HCT116 (cell line): ENCODE data around the gene CSRNP2. TPM values are rescaled to one million over a fixed set of nuclear protein-coding genes. Genes with fewer than 3 reads are reported as not detected.

Experiments used
- ATAC-seq: fragments of 200-7000 bp; cut with Tn5 transposase; 2 replicates; pipeline ENCODE4 v1.9.1; 2020; ENCODE audit warnings: mild to moderate bottlenecking, moderate library complexity
- BruUV-seq: library from RNA; stranded (reverse); fragments of 400-500 nt; replicated peaks from 2 replicates; lab custom pipeline; 2021; lab: Mats Ljungman, UMichigan
- CTCF ChIA-PET: fragments of 300-600 bp; sonication (Branson Sonifier 250); formaldehyde crosslinking; loops from one replicate; lab custom pipeline; 2021; ENCODE audit warnings: antibody characterized with exemption; lab: Charles Lee
- POLR2A ChIA-PET: fragments of 300-600, 350-600 bp; sonication (Branson Sonifier 250); formaldehyde crosslinking; loops from one replicate; lab custom pipeline; 2021; ENCODE audit warnings: antibody characterized with exemption; lab: Charles Lee
- RAD21 ChIA-PET, 2 experiments: fragments of 300-600 bp; sonication (Branson Sonifier 250); formaldehyde crosslinking; loops; one replicate each; lab custom pipeline; 2023; ENCODE audit warnings: low total read pairs in 2 of 2; ENCODE audit not compliant: uncharacterized antibody in 2 of 2, unreplicated experiment in 2 of 2, low non-redundant PET in 1 of 2; lab: Charles Lee
- DNase-seq: peaks from one replicate; pipeline ENCODE4 v3.0.0-alpha.2; 2010; ENCODE audit warnings: low read depth, low spot score
- H2AFZ ChIP-seq: fragments of 200-600 bp; shearing (Covaris generic), sonication (generic); 2 replicates; pipeline ENCODE4 v1.6.1; 2017; ENCODE audit warnings: low read depth, mixed run types, mixed read lengths, antibody characterized with exemption, low read length; ENCODE audit not compliant: poor library complexity, severe bottlenecking
- H3K27ac ChIP-seq: 2 replicates; pipeline ENCODE4 v1.5.1; 2012; ENCODE audit warnings: low read depth, low read length
- H3K27me3 ChIP-seq: fragments of 200-600 bp; sonication (generic); 2 replicates; pipeline ENCODE4 v1.6.1; 2016; ENCODE audit warnings: mixed run types, low read length, mixed read lengths; ENCODE audit not compliant: insufficient read depth
- H3K36me3 ChIP-seq, 2 experiments: fragments of 200-500 bp in 1 of 2; fragments of 200-600 bp in 1 of 2; sonication (Bioruptor generic) in 1 of 2; sonication (generic) in 1 of 2; 2 replicates each; pipeline versions ENCODE4 v1.5.1 to v1.6.1; 2014 to 2016; ENCODE audit warnings: low read length in 2 of 2, inconsistent platforms in 1 of 2, mixed read lengths in 1 of 2, mixed run types in 1 of 2; ENCODE audit not compliant: insufficient read depth in 2 of 2, control insufficient read depth in 1 of 2
- H3K4me1 ChIP-seq, 2 experiments: fragments of 200-600 bp in 1 of 2; sonication (generic) in 1 of 2; 2 replicates each; pipeline versions ENCODE4 v1.5.1 to v1.6.1; 2012 to 2017; ENCODE audit warnings: low read length in 2 of 2, inconsistent platforms in 1 of 2, mild to moderate bottlenecking in 1 of 2, mixed read lengths in 1 of 2, mixed run types in 1 of 2, moderate library complexity in 1 of 2; ENCODE audit not compliant: insufficient read depth in 2 of 2, control insufficient read depth in 1 of 2
- H3K4me2 ChIP-seq: fragments of 200-600 bp; sonication (generic); 2 replicates; pipeline ENCODE4 v1.6.1; 2017; ENCODE audit warnings: mixed run types, low read length, mixed read lengths
- H3K4me3 ChIP-seq, 2 experiments: fragments of 200-600 bp in 1 of 2; sonication (generic) in 1 of 2; replicated peaks in 1 of 2; 2 replicates each; pipeline ENCODE4 v1.5.1; 2011 to 2016; ENCODE audit warnings: low read length in 2 of 2, control low read depth in 1 of 2, low read depth in 1 of 2, mild to moderate bottlenecking in 1 of 2, mixed read lengths in 1 of 2, mixed run types in 1 of 2
- H3K79me2 ChIP-seq: fragments of 200-600 bp; sonication (generic); 2 replicates; pipeline ENCODE4 v1.6.1; 2017; ENCODE audit warnings: mild to moderate bottlenecking, mixed run types, low read length, moderate library complexity, mixed read lengths; ENCODE audit not compliant: insufficient read depth
- H3K9ac ChIP-seq: fragments of 200-600 bp; sonication (generic); 2 replicates; pipeline ENCODE4 v1.6.1; 2016; ENCODE audit warnings: low read length, mixed read lengths
- H3K9me2 ChIP-seq: fragments of 200-600 bp; sonication (generic), shearing (Covaris generic); 2 replicates; pipeline ENCODE4 v1.6.1; 2017; ENCODE audit warnings: mixed run types, mild to moderate bottlenecking, moderate library complexity; ENCODE audit not compliant: insufficient read depth
- H3K9me3 ChIP-seq, 2 experiments: fragments of 200-500 bp in 1 of 2; fragments of 200-600 bp in 1 of 2; sonication (Bioruptor generic) in 1 of 2; sonication (generic) in 1 of 2; 2 replicates each; pipeline ENCODE4 v1.6.1; 2014 to 2017; ENCODE audit warnings: low read length in 2 of 2, mixed read lengths in 2 of 2, inconsistent platforms in 1 of 2, low read depth in 1 of 2, mild to moderate bottlenecking in 1 of 2, mixed run types in 1 of 2, moderate library complexity in 1 of 2; ENCODE audit not compliant: control insufficient read depth in 1 of 2, insufficient read depth in 1 of 2
- H4K20me1 ChIP-seq: fragments of 200-600 bp; sonication (generic), shearing (Covaris generic); 2 replicates; pipeline ENCODE4 v1.6.1; 2017; ENCODE audit warnings: mixed run types, mild to moderate bottlenecking, moderate library complexity; ENCODE audit not compliant: insufficient read depth
- EGR1 ChIP-seq: IDR thresholded peaks from 2 replicates; pipeline ENCODE4 v1.6.1; 2012; ENCODE audit warnings: low read depth
- EZH2phosphoT487 ChIP-seq: fragments of 200-600 bp; IDR thresholded peaks from 2 replicates; pipeline ENCODE4 v1.6.1; 2018; ENCODE audit warnings: antibody characterized with exemption, borderline replicate concordance
- JUND ChIP-seq: IDR thresholded peaks from 2 replicates; pipeline ENCODE4 v1.6.1; 2012
- POLR2AphosphoS5 ChIP-seq: IDR thresholded peaks from 2 replicates; pipeline ENCODE4 v1.6.1; 2011; ENCODE audit warnings: mild to moderate bottlenecking, low read depth, low read length, moderate library complexity
- RAD21 ChIP-seq: IDR thresholded peaks from 2 replicates; pipeline ENCODE4 v1.6.1; 2012; ENCODE audit warnings: low read depth, mild to moderate bottlenecking
- SRF ChIP-seq: IDR thresholded peaks from 2 replicates; pipeline ENCODE4 v1.6.1; 2012; ENCODE audit warnings: low read depth
- YY1 ChIP-seq: IDR thresholded peaks from 2 replicates; pipeline ENCODE4 v1.6.1; 2011; ENCODE audit warnings: low read length, low read depth, moderate library complexity, mild to moderate bottlenecking; ENCODE audit not compliant: insufficient replicate concordance; ENCODE audit errors: extremely low read depth
- ZBTB33 ChIP-seq: IDR thresholded peaks from 2 replicates; pipeline ENCODE4 v1.6.1; 2011; ENCODE audit warnings: mild to moderate bottlenecking, low read length, moderate library complexity; ENCODE audit not compliant: insufficient replicate concordance; ENCODE audit errors: extremely low read depth
- ZNF274 ChIP-seq: fragments of 200-500 bp; sonication (Bioruptor generic); IDR thresholded peaks from 2 replicates; pipeline ENCODE4 v1.6.1; 2014; ENCODE audit warnings: mild to moderate bottlenecking, low read depth, low read length, inconsistent platforms
- intact Hi-C: fragments of 100-400 bp; cut with micrococcal nuclease; formaldehyde crosslinking; loops from 2 replicates; pipeline ENCODE4 v1.10.0; 2022
- total RNA-seq: library from RNA; stranded (reverse); gene quantifications from one replicate; pipeline ENCODE4 v1.2.1, GENCODE V29; 2021; ENCODE audit not compliant: unreplicated experiment
- TF ChIP-seq, protein P1 (sequence below), 3 experiments: fragments of 200-600 bp in 1 of 3; sonication (generic) in 1 of 3; IDR thresholded peaks in 2 of 3; conservative IDR thresholded peaks in 1 of 3; 2 replicates each; pipeline ENCODE4 v1.5.1; 2012 to 2017; ENCODE audit warnings: low read depth in 2 of 3, low read length in 2 of 3, antibody characterized with exemption in 1 of 3, borderline replicate concordance in 1 of 3, control low read depth in 1 of 3, mild to moderate bottlenecking in 1 of 3, mixed read lengths in 1 of 3, mixed run types in 1 of 3, moderate library complexity in 1 of 3; ENCODE audit not compliant: insufficient read depth in 1 of 3

CSRNP2 gene
- total RNA-seq, 1 experiment from 2014 or later = 19.0 TPM

GRCh38 chr12:51085757-51086156 lies 2.4 kb upstream of the CSRNP2 start:
- H3K4me3 ChIP-seq = no peak overlapping the region
- no TSS peak for BruUV-seq
- H3K4me1 ChIP-seq = peaks cover 5 to 13% of the 10 kb centered on the region in 2 experiments; a peak in 3 of 4 replicates
- no peak for TF ChIP-seq EZH2phosphoT487
- no peak for TF ChIP-seq SRF
- TF ChIP-seq ZBTB33 = no peak
- no peak for TF ChIP-seq JUND
- H3K9ac ChIP-seq = no peak overlapping the region
- H3K9me2 ChIP-seq = no peaks in the 10 kb centered on the region
- ATAC-seq = no peak
- no peak for DNase-seq
- ChIA-PET RAD21 (no interaction called here), CTCF (no interaction called here), POLR2A (no interaction called here)
- no peak overlapping the region for H3K27ac ChIP-seq
- H4K20me1 ChIP-seq = no peaks in the 10 kb centered on the region
- H2AFZ ChIP-seq = no peak overlapping the region
- H3K27me3 ChIP-seq = no peaks in the 10 kb centered on the region
- H3K4me2 ChIP-seq = no peak overlapping the region
- intact Hi-C loops = loop anchor here (10.0 kb wide), 1 partner anchor 129 kb away; the partner anchor contains the start of gene POU6F1
- H3K9me3 ChIP-seq = no peaks in the 10 kb centered on the region
- no peaks in the 10 kb centered on the region for H3K36me3 ChIP-seq
- peaks cover 13% of the 10 kb centered on the region; the same call in 1 of the 2 replicates for H3K79me2 ChIP-seq

DNA sequence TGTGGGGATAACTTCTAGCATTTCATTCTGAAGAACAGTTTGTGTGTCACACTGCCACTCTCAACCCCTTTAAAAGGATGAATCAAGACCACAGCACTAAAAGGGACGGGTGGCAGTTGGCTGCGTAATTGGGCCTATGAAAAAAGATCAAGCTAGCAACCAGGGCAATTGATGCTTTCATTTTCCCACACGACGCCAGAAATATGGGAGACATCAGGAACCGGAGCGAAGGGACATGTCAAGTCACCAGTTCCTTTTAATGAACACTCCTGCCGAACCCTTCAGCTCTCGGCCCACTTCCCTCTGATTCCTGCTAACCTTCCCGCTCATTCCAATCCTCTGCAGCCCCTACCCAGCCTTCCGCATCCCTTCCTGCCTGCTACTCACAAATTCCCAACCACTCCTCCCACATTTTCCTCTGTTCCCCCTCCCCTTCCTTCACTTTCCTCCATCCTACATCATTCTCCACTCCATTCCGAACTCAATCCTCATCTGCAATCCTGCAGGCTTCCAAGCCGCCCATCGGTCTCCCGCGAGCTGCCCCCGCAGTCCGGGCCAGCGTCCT lies 753 bp downstream of the CSRNP2 start:
- ChIA-PET POLR2A (interaction anchor here (0.6 to 1.9 kb wide), 9 partner anchors 8 to 997 kb away, joined by 3 to 10 read pairs (median 3); partner anchors contain the start of genes DAZAP2 and POU6F1), RAD21 (no interaction called here), CTCF (interaction anchor here (1.2 kb wide), 1 partner anchor 156 kb away, joined by 3 read pairs; the partner anchor contains the start of gene DAZAP2)
- BruUV-seq = TSS peak; percentile 61
- Histone ChIP-seq H3K4me3 (peak overlapping the region; percentile 85 to 96), H3K9ac (peak overlapping the region; percentile 92), H2AFZ (no peak overlapping the region), H3K4me1 (peaks cover 5 to 13% of the 10 kb centered on the region in 2 experiments; a peak in 3 of 4 replicates), H3K9me3 (no peaks in the 10 kb centered on the region), H4K20me1 (no peaks in the 10 kb centered on the region), H3K9me2 (no peaks in the 10 kb centered on the region), H3K27ac (peak overlapping the region; percentile 63), H3K36me3 (no peaks in the 10 kb centered on the region), H3K79me2 (peaks cover 13% of the 10 kb centered on the region; the same call in 1 of the 2 replicates), H3K27me3 (no peaks in the 10 kb centered on the region), H3K4me2 (peak overlapping the region; percentile 88)
- ATAC-seq = peak; percentile 13; the same call in 1 of the 2 replicates
- DNase-seq = no peak
- intact Hi-C loops = loop anchor here (1.0 to 10.0 kb wide), 2 partner anchors 132 to 259 kb away; partner anchors contain the start of gene POU6F1
- TF ChIP-seq RAD21 (no peak), POLR2AphosphoS5 (no peak), YY1 (no peak), ZNF274 (no peak), EZH2phosphoT487 (no peak), EGR1 (no peak), SRF (no peak), ZBTB33 (no peak)
- TF ChIP-seq, protein P1, sequence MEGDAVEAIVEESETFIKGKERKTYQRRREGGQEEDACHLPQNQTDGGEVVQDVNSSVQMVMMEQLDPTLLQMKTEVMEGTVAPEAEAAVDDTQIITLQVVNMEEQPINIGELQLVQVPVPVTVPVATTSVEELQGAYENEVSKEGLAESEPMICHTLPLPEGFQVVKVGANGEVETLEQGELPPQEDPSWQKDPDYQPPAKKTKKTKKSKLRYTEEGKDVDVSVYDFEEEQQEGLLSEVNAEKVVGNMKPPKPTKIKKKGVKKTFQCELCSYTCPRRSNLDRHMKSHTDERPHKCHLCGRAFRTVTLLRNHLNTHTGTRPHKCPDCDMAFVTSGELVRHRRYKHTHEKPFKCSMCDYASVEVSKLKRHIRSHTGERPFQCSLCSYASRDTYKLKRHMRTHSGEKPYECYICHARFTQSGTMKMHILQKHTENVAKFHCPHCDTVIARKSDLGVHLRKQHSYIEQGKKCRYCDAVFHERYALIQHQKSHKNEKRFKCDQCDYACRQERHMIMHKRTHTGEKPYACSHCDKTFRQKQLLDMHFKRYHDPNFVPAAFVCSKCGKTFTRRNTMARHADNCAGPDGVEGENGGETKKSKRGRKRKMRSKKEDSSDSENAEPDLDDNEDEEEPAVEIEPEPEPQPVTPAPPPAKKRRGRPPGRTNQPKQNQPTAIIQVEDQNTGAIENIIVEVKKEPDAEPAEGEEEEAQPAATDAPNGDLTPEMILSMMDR (IDR thresholded peaks at IDR 0.05 in 2 of 3, conservative IDR thresholded peaks at IDR 0.05 in 1 of 3; ENCODE audit: borderline replicate concordance in 1 of 3, insufficient read depth in 1 of 3, low read depth in 2 of 3, low read length in 2 of 3) = no peak
